Sigmoid colon (tissue), 7 donors: ENCODE measurements around the gene TULP1. TPM values are rescaled to one million over a fixed set of nuclear protein-coding genes. Genes with fewer than 3 reads are reported as not detected.

Source experiments
- DNase-seq: peaks from one replicate; pipeline ENCODE4 v3.0.0-alpha.2; 2019
- H3K27ac ChIP-seq, 4 donors: fragments of 200-600 bp; sonication (generic); one replicate each; pipeline ENCODE4 v1.5.1; 2016 to 2019; ENCODE audit warnings: mild to moderate bottlenecking in 1 of 4
- H3K27me3 ChIP-seq, 3 donors: fragments of 200-600 bp; sonication (generic); one replicate each; pipeline ENCODE4 v1.5.1; 2019; ENCODE audit warnings: mild to moderate bottlenecking in 1 of 3
- H3K36me3 ChIP-seq, 4 donors: fragments of 200-600 bp; sonication (generic); one replicate each; pipeline ENCODE4 v1.5.1; 2016 to 2019
- H3K4me1 ChIP-seq, 4 donors: fragments of 200-600 bp; sonication (generic); one replicate each; pipeline ENCODE4 v1.5.1; 2017 to 2019
- H3K4me3 ChIP-seq, 4 donors: fragments of 200-600 bp; sonication (generic); one replicate each; pipeline ENCODE4 v1.5.1; 2017 to 2019; ENCODE audit warnings: mild to moderate bottlenecking in 2 of 4, moderate library complexity in 1 of 4
- H3K9me3 ChIP-seq, 4 donors: fragments of 200-600 bp in 3 of 4; sonication (generic) in 3 of 4; one replicate each; pipeline versions ENCODE4 v1.5.1 to v1.6.1; 2013 to 2019
- CTCF ChIP-seq, 4 experiments: fragments of 450-650 bp in 3 of 4; fragments of 200-600 bp in 1 of 4; IDR thresholded peaks; one replicate each; pipeline ENCODE4 v1.5.1; 2016 to 2019; ENCODE audit warnings: antibody characterized with exemption in 4 of 4, mild to moderate bottlenecking in 3 of 4, moderate library complexity in 2 of 4
- EP300 ChIP-seq, 4 donors: sonication (generic); formaldehyde crosslinking; IDR thresholded peaks; one replicate each; pipeline ENCODE4 v1.6.1; 2017; ENCODE audit warnings: antibody characterized with exemption in 4 of 4
- POLR2A ChIP-seq, 2 donors: fragments of 450-650 bp; IDR thresholded peaks; one replicate each; pipeline ENCODE4 v1.6.1; 2016; ENCODE audit warnings: antibody characterized with exemption in 2 of 2, mild to moderate bottlenecking in 2 of 2, moderate library complexity in 2 of 2
- POLR2AphosphoS5 ChIP-seq, 4 donors: sonication (generic); formaldehyde crosslinking; IDR thresholded peaks; one replicate each; pipeline ENCODE4 v1.6.1; 2017; ENCODE audit warnings: antibody characterized with exemption in 4 of 4
- WGBS, 2 donors: extraction: QIAGEN DNeasy Blood & Tissue Kit; methylation state at CpG; one replicate each; pipeline ENCODE4 v1.1.7; 2013; 5-methylcytosine and 5-hydroxymethylcytosine counted together
- intact Hi-C: fragments of 100-400 bp; cut with DNase I; formaldehyde crosslinking; loops from one replicate; pipeline ENCODE4 v1.15.1; 2023
- polyA plus RNA-seq, 3 donors: library from polyadenylated mRNA; stranded (reverse); fragments of 200-250 nt; gene quantifications; one replicate each; pipeline ENCODE4 v1.2.3, GENCODE V29; 2013
- small RNA-seq, 3 donors: library from RNA; depleted of rRNA; stranded (forward); fragments of <200 nt; gene quantifications; one replicate each; pipeline ENCODE3, GENCODE V24; 2016
- total RNA-seq, 4 donors: library from RNA; depleted of rRNA; stranded (reverse); fragments of >200 nt; gene quantifications; one replicate each; pipeline ENCODE4 v1.1.0, GENCODE V29; 2016
- donor health status: healthy with polysubstance abuse.
- donor health status: Bipolar disorder and iron deficiency.
- donor health status: healthy.

Gene TULP1
- total and polyA plus RNA-seq, 7 donors = not detected

DNA sequence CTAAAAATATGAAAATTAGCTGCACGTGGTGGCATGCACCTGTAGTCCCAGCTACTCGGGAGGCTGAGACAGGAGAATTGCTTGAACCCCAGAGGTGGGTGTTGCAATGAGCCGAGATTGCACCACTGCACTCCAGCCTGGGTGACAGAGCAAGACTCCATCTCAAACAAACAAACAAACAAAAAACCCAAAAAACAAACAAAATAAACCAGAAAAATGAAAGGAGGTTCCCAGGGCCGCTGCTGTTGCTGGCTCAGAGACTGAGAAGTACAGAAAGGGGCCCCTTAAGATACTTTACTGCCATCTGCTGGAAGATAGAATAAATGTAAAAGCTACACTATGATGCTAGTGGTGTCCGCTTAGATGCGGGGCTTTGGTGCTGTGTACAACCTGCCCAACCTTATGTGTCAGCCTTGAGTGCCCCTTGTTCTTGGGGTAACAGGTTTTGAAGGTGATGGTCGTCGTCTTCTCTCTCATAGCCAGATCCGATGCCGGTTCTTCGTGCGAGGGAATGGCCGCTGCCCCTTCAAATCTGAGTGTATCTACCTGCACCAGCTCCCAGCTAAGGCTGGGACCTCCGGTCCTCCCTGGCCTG, 63.3 kb downstream of the TULP1 start:
- TF ChIP-seq CTCF (IDR thresholded peaks at IDR 0.05) (peak; percentile 68 to 77 (median 70)), POLR2AphosphoS5 (IDR thresholded peaks at IDR 0.05) (no peak), EP300 (IDR thresholded peaks at IDR 0.05) (no peak), POLR2A (IDR thresholded peaks at IDR 0.05) (no peak)
- WGBS, 2 donors = 29 to 34% methylated on average over 14 of the region's 14 CpGs
- intact Hi-C loops = loop anchor here (1.0 kb wide), 2 partner anchors 107 to 155 kb away; partner anchors contain the start of gene PPARD
- H3K36me3 ChIP-seq = no peaks in the 10 kb centered on the region
- peaks cover 0 to 23% (median 18%) of the 10 kb centered on the region in 4 donors for H3K4me1 ChIP-seq
- no peaks in the 10 kb centered on the region for H3K9me3 ChIP-seq
- H3K27me3 ChIP-seq = no peaks in the 10 kb centered on the region
- H3K27ac ChIP-seq = no peak overlapping the region
- H3K4me3 ChIP-seq = no peak overlapping the region
- no peak for DNase-seq

DNA sequence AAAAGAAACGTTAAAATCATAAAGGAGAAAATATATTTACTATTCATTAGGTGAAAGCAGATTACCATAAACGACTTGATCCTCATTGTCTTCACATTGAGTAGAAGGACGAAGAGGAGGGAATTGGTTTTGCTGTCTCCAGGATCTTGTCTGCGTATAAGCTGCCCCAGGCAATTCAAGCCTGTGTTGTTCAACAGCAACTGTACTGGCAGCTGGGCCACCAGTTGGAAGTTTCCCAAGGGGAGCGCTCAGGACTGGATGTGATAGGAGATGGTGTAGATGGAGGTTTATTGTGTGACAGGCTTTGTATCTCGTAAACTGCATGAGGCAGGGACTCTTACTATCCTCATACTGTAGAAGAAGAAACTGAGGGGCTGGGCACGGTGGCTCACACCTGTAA, 64.5 kb downstream of the TULP1 start:
- DNase-seq = no peak
- no peak overlapping the region for H3K27ac ChIP-seq
- TF ChIP-seq EP300 (IDR thresholded peaks at IDR 0.05) (no peak), POLR2AphosphoS5 (IDR thresholded peaks at IDR 0.05) (no peak), CTCF (IDR thresholded peaks at IDR 0.05) (no peak), POLR2A (IDR thresholded peaks at IDR 0.05) (no peak)
- 72 to 77% methylated on average over 7 of the region's 7 CpGs for WGBS, 2 donors
- no peaks in the 10 kb centered on the region for H3K27me3 ChIP-seq
- H3K4me1 ChIP-seq = peaks cover 0 to 14% (median 13%) of the 10 kb centered on the region in 4 donors
- H3K36me3 ChIP-seq = no peaks in the 10 kb centered on the region
- intact Hi-C loops = no loop called here
- no peaks in the 10 kb centered on the region for H3K9me3 ChIP-seq
- H3K4me3 ChIP-seq = no peak overlapping the region

Small RNA genes lying within 50 kb of the gene (small RNA-seq; reads per million reads assigned to genes)
- gene MIR7111 = 0 reads per million in 3 donors

Other genes with a start within 250 kb of the TULP1 start
- 1 to 10 TPM; 1.4 to 4.7 (median 3.5) TPM for gene DEF6, start 215.1 kb downstream of the TULP1 start, total RNA-seq
- gene DEF6, start 215.1 kb downstream of the TULP1 start, polyA plus RNA-seq = 10 to 100 TPM in 1 of 3 donors, 1 to 10 TPM in 2; 4.2 to 30.1 (median 4.6) TPM
- 10 to 100 TPM in 1 of 4 donors, 1 to 10 TPM in 3; 5.8 to 16.8 (median 8.5) TPM for gene PPARD, start 170.3 kb downstream of the TULP1 start, total RNA-seq
- gene PPARD, start 170.3 kb downstream of the TULP1 start, polyA plus RNA-seq = 10 to 100 TPM; 22.8 to 75.4 (median 31.5) TPM
- gene FANCE, start 60.6 kb downstream of the TULP1 start, total RNA-seq = 1 to 10 TPM; 3.3 to 3.9 (median 3.7) TPM
- 1 to 10 TPM; 2.4 to 5.2 (median 3.2) TPM for gene FANCE, start 60.6 kb downstream of the TULP1 start, polyA plus RNA-seq
- gene RPL10A, start 44.5 kb downstream of the TULP1 start, total RNA-seq = 1,000 to 10,000 TPM; 1,381 to 2,837 (median 2,184) TPM
- 1,000 to 10,000 TPM; 1,931 to 3,217 (median 2,051) TPM for gene RPL10A, start 44.5 kb downstream of the TULP1 start, polyA plus RNA-seq
- 10 to 100 TPM; 50.4 to 95.8 (median 74.8) TPM for gene TEAD3, start 15.8 kb downstream of the TULP1 start, total RNA-seq
- gene TEAD3, start 15.8 kb downstream of the TULP1 start, polyA plus RNA-seq = 10 to 100 TPM; 14.4 to 25.2 (median 14.6) TPM
- gene FKBP5, start 176.0 kb upstream of the TULP1 start, total RNA-seq = 100 to 1,000 TPM; 200 to 326 (median 258) TPM
- gene FKBP5, start 176.0 kb upstream of the TULP1 start, polyA plus RNA-seq = 100 to 1,000 TPM in 1 of 3 donors, 10 to 100 TPM in 2; 52.9 to 165 (median 93.9) TPM
- gene ARMC12, start 224.1 kb upstream of the TULP1 start, total RNA-seq = 1 to 10 TPM in 2 of 4 donors, under 1 TPM in 1, not detected in 1; 0.49 to 5.0 (median 1.1) TPM
- under 1 TPM in 1 of 3 donors, not detected in 2; 0.66 TPM for gene ARMC12, start 224.1 kb upstream of the TULP1 start, polyA plus RNA-seq